KBM-7 (cell line): Measurements from ENCODE around the gene PEX3.

ENCODE experiments used
- DNase-seq: peaks from one replicate; pipeline ENCODE4 v3.0.0-alpha.2; 2015
- in situ Hi-C: fragments of 300-500 bp; cut with MboI; formaldehyde crosslinking; loops from 2 replicates; pipeline ENCODE4 v1.14.3; 2020; ENCODE audit warnings: low sequenced_read_pairs, low pct_unique_long_range_greater_than_20kb, mixed read lengths

PEX3 gene, protein sequence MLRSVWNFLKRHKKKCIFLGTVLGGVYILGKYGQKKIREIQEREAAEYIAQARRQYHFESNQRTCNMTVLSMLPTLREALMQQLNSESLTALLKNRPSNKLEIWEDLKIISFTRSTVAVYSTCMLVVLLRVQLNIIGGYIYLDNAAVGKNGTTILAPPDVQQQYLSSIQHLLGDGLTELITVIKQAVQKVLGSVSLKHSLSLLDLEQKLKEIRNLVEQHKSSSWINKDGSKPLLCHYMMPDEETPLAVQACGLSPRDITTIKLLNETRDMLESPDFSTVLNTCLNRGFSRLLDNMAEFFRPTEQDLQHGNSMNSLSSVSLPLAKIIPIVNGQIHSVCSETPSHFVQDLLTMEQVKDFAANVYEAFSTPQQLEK

DNA sequence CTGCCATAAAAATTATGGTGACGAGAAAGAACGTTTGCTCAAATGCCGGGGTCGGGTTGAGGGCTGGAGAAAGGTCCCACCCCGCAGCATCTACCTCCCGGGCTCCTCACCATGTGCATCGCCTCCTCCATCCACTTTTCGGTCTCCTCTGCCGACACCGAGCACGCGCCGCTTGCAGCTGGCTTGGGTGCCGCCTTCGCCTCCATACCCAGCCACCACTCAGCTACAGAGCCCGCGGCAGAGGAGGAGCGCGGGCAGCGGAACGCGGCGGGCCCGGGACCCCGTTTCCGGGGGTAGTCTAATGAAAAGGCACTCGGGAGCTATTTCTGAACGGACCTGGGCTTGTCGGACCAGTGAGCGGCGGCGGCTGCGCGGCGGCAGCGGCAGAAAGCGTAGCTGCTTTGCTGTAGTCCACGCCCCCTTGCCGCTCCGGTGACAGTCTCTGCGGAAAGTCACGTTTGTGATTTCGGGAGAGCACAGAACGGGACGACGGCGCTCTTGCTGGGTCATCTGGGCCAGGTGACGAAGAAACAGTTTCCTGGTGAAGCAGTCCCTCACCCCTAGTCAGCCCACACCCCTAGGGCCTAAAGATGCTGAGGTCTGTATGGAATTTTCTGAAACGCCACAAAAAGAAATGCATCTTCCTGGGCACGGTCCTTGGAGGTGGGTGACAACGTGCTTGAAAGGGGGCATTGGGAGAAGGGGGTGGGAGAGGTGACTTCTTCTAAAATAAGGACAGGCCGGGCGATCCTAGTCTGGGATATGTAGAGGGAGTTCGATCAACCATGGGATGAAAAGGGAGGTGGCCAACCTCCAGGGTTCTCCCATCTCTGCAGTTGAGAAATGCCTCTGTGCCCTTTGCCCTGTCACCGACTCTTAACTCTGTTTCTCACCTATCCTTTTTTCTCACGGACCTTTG is at the start of gene PEX3, which contains the start of gene ADAT2:
TSS of gene PEX3 (plus strand) at position 353 of the 919 bp plus-strand sequence. CDS start at position 591, 238 bp downstream.
TSS of gene ADAT2 (minus strand) at position 243 of the 919 bp plus-strand sequence. CDS start at position 206, 37 bp downstream.
- in situ Hi-C loops: no loop called here
- peak; percentile 96 for DNase-seq

DNA sequence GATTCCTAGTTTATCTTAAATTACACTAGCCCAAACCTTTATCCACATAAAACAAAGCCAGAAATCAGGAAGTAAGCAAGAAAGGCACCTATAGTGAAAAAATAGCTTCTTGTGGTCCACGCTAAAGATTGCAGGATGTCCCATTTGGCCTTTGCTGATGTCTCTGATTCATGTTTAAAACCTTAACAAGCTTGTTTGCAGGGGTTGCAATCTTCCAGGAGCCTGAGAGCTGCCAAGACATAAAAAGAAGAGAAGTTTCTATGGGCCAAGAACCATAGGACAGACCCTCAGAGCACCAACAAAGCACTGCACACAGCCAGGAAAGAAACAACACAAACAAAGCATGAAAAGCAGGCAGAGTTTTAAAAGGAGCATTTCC is 49.5 kb upstream of the PEX3 start:
- DNase-seq: no peak
- in situ Hi-C loops: no loop called here

DNA sequence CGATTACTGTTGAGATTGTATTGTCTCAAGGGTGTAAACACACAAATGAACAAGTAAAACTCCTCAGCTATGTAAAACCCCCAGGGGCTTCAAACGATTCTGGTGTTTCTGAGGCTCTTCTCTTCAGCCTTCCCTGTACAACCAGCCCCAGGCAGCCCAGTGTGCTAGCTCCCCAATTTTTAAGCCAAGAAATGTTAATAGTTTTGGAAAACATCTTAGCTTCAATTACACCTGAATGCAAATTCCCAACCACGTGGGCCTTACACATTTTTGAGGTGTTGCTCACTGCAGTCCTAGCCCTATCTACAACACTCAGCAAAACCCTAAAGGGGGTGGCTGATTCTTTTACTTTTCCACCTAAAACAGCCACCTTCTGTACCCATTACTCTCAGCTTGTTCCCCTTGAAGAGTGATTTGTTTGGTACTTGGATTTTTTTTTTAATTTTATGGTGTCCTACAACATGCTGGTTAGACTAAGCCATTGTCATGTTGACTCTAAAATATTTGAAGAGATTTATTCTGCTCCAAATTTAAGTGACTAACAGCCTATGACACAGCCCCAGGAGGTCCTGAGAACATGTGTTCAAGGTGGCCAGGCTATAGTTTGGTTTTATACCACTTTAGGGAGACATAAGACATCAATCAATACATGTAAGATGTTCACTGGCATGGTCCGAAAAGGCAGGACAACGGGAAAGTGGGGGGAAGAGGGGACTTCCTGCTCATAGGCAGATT is 48.8 kb upstream of the PEX3 start:
- no peak for DNase-seq
- in situ Hi-C loops: no loop called here

DNA sequence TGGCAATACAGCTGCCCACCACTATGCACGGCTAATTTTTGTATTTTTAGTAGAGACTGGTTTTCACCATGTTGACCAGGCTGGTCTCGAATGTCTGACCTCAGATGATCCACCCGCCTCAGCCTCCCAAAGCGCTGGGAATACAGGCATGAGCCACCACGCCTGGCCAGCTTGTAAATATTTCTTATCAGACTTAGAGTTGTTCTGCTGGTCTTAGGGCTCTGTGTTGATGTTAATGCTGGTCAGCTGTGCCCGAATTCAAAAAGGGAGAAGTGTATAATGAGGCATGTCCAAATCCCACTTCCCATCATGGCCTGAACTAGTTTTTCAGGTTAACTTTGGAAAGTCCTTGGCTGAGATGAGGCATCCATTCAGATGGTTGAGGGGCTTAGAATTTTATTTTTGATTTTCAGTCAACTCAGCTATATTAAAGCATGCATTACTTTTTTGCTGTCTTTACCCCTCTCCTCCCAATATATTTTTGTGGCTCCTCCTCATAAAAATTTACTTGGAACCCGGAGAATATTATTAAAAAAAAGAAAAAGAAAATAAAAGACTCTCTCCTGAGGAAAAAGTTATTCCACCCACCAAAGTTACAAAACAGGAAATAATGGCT is 47.8 kb upstream of the PEX3 start:
- in situ Hi-C loops: no loop called here
- no peak for DNase-seq

DNA sequence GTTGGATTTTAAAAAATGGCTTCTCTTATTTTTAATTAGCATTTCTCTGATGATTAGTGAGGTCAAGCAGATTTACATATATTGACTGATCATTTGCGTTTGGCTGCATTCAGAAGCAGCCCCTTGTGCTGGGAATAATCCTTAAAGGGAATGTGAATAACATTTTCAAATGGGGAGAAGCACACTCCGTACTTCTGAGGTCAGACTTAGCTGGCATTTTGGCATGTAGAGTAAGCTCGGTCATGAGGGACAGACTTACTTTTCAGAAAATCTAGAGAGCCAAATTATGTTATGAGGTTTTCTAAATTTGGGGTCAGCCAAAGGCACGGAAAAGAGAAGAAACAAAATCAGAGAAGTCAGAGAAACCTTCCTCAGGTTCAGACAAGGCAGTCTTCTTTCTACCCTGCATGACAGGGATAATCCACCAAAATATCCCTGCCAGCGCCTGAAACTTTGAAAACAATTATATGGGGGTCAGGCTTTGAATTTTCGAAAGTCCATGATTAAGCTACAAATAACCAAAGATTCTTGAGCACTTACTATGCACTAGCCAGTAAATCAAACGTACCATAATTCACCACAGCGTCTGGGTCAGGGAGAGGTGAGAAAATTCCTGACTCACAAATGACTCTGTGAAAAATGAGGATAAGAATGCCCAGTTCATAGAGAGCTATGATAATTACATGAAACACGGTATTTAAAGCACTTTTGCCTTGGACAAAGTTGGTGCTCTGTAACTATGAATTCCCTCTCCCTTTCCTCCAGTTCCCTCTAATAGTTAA is 45.0 kb upstream of the PEX3 start:
- no peak for DNase-seq
- in situ Hi-C loops: no loop called here

DNA sequence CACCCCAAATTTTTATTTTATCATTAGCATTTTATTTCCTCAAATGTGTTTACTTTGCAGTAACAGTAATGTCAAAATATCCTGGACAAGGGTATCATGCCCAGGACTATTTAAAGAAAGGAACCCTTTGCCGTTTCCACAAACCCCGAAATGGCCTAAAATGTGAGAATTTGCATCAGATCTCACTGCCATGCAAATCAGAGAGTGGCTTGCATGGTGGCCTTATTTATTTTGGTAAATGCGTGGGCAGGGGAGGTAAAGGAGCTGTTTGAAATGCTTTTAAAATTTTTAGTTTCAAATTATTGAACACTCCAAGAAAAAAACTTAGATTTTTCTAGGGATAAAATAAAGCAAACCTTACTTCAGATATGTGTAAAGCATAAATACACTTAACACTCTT is 43.9 kb upstream of the PEX3 start:
- in situ Hi-C loops: no loop called here
- no peak for DNase-seq

DNA sequence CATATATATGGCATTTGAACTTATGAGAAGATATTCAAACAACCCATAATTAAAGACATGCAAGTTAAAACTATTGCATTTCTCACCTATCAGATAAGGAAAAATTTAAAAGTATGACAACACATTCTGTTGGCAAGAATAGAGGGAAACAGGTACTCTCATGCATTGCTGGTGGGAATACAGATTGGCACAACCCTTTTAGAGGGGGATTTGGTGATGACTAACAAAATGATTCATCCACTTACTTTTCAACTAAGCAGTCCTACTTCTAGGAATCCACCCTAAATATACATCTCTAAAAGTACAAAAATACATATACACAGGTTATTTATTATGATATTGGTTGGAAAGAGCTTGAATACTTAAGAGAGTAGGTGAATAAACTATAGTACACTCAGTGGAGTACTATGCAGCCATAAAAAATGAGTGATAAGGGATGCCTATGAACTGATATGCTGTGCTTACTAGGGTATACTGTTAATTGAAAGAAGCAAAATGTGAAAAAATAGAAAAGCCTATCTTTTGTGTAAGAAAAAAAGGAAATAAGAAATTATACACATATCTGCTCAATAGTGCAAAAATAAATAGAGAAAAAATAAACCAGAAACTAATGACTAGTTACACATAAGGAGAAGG is 42.3 kb upstream of the PEX3 start:
- in situ Hi-C loops: no loop called here

DNA sequence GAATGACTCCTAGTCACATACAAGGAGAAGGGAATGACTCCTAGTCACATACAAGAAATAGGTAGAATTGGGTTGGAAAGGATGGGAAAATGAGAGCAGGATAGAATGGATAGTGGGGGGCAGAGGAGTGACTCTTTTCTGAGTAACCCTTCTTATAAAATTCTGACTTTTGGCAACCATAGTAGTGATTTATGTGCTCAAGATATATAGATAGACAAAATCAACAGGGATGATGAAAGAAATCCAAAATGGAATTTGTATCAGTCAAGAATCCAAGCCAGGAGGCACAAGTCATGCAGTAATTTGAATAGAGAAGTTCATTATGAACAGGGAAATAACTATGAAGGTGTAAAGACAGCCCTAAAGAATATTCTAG is 41.8 kb upstream of the PEX3 start:
- no peak for DNase-seq
- in situ Hi-C loops: no loop called here

More for the DNA sequence above, 42.3 kb upstream of the PEX3 start:
- DNase-seq: no peak

DNA sequence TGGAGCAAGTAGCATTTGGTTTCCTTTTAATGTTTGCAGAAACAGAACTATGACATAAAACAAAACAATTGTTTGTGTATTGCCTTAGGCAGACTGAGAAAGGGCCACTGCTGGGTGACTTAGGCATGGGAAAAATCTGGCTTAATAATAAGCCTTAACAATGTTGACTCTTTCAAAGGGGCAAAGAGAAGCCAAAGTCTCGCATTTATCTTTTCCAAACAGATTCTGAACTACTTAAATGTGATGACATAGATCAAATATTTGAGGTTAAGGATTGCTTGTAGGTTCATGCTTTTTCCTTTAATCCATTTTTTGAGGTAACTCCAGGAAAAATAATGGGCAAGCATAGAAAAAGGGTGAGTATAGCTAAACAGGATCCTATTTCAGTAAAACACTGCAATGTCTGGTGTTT is 39.7 kb upstream of the PEX3 start:
- DNase-seq: no peak
- in situ Hi-C loops: no loop called here

DNA sequence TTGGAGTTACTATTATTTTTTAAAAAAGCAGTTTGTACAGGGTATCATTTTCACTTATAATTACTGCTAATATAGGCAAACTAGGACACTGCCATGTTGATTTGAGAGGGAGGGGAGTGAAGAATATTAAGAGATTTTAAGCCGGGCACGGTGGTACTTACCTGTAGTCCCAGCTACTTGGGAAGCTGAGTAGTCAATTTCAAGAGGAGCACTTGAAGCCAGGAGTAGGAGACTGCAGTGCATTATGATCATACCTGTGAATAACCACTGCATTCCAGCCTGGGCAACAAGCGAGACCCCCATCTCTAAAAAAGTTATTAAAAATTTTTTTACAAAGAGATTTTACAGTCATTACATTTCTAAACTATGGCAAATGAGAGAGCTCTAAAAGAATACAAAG is 35.8 kb upstream of the PEX3 start:
- in situ Hi-C loops: no loop called here
- DNase-seq: no peak

DNA sequence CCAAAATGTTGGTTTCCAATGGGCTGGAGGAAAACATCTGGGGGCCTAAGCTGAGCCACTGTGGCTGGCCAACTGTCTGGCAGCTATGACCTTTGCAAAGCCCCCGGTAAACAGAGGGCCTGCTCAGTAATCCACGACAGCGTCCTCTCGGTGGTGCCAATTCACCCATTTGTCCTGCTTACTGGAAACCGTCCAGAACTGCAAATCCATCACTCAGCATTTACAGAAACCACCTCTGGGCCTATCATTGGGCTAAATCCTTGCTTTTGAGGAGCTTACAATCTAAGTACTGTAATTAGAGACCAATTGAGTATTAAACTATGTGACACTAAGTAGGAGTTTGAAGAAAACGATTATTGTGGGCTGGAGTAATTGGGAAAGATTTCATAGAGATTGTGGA is 31.1 kb upstream of the PEX3 start:
- in situ Hi-C loops: no loop called here
- DNase-seq: no peak

DNA sequence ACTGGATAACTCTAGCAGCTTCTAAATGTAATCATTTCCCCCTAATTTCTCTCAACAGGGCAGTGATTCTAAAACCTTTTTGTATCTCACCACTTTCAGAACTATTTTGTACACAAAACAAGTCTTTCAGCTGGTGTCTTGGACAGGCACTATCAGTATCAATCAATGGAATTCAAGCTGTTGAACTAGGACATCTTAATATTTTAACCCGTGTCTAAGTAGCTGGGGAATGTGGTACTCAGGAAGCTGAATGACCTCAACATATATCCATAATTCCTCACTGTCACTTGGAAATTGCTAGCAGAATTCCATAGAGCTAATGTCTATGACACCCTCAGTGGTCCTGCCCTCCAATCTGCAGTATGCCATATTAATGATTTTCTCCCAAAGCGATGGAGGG is 24.6 kb upstream of the PEX3 start:
- in situ Hi-C loops: no loop called here
- DNase-seq: no peak

DNA sequence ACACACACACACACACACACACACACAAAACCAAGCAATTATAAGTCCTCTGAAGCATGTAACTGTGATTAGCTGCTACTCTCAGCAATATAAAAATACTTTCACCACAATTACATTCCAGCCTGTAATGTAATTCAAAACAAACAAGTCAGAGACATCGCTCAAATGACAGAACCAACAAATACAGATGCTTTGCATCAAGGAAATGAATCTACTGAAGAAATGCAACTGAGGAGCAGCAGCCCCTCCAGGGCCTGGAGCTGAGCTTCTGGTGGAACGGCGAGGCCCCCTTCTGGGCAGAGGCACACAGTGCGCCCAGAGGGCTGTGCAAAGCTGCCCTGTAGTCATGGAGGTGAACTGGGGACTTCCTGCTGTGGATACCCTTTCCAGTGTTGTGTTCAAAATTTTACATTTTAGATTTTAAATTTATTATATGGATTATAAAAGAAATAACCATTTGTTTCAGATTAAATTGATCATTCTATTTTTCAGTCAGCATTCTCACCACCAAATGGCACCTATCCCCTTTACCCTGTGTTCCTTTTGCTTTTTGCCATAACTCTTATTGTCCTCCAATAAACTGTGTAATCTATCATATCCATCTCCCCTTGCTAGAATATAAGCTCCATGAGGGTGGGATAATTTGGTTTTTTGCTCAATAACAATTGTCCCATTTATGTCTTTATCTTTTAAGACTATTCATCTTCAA is 23.3 kb upstream of the PEX3 start:
- DNase-seq: peak; percentile 76
- in situ Hi-C loops: no loop called here

DNA sequence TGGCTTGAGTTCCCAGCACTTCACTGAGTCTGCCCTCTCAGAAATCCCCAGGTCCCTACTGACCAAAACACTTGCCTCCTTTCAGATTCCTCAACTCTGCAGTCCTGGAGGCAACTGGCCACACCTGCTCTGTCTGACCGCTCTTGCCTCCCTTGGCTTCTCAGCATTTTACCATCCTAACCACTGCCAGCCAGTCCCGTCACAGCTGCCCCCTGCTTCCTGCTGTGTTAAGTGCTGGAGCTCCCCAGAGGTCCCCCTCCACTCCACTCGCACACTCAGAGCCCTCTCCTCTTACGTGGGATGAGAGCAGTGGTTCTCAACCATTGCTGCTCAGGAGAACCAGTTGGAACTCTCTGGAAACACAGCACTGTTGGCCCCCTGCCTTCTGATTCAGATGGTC is 20.6 kb upstream of the PEX3 start:
- in situ Hi-C loops: no loop called here
- DNase-seq: no peak

DNA sequence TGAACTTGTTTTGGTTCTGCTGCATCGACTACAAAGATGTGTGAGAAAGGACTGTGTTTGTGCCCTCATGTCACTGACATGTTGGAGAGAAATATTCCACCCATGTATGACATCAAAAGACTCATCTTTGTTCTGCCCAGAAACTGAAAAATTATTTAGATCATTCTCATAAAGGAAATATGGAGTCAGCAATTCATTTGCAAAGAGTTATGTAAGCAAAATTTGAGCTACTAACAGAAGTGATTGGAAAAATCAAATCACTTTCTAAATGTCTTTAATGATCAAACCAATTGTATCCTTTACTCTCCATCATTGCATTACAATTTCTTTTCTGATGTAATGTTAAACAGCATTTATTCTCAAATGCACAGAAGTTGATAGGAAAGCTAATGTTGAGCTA is 19.4 kb upstream of the PEX3 start:
- no peak for DNase-seq
- in situ Hi-C loops: no loop called here

DNA sequence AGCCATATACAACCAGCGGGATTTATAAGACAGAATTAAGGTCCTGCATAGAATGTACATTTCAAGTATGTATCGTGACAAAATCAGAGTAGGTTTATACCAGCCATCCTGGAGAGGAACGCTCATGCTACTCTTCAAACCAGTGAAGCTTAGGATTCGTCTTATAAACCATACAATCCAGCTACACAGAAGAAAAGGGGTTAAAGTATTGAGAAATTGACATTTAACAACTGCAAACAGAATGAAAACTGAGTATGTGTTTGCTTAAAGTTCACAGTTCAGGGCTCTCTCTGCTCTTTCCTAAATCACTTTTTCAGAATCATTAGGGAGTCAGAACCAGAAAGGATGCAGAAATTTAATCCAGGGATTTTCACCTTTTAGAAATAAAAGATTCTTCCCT is 18.0 kb upstream of the PEX3 start:
- in situ Hi-C loops: no loop called here

DNA sequence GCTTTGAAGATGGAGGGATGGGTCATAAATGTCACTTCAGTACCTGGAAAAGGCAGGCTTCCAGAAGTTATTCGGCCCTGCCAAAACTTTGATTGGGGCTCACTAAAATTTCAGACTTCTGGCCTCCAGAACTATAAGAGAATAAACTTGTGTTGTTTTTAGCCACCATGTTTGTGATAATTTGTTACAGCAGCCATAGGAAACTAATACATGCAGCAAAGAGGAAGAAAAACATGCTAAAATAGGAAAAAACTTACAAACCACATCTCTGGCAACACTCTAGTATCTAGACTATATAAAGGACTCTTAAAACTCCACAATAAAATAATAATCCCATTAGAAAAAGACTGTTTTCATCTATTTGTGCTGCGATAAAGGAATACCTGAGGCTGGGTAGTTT is 9.6 kb upstream of the PEX3 start:
- DNase-seq: no peak
- in situ Hi-C loops: no loop called here

More for the DNA sequence above, 18.0 kb upstream of the PEX3 start:
- DNase-seq: no peak
